SK-N-SH (cell line): Measurements from ENCODE around the gene GAB2. TPM values are rescaled to one million over a fixed set of nuclear protein-coding genes. Genes with fewer than 3 reads are reported as not detected.

Experiments used
- CTCF ChIA-PET: fragments of 300-600, 350-600 bp; formaldehyde crosslinking; extraction: SDS; loops from one replicate; lab custom pipeline; 2021; lab: Yijun Ruan, JAX
- POLR2A ChIA-PET: fragments of 350-600 bp; sonication (Branson Sonifier 250); formaldehyde crosslinking; extraction: SDS; loops from one replicate; lab custom pipeline; 2020; ENCODE audit warnings: antibody characterized with exemption, inconsistent platforms; lab: Yijun Ruan, JAX
- DNase-seq: peaks from one replicate; pipeline ENCODE4 v3.0.0; 2012
- H2AFZ ChIP-seq: fragments of 200-600 bp; sonication (generic); 2 replicates; pipeline ENCODE4 v1.8.1; 2016; ENCODE audit warnings: antibody characterized with exemption, mild to moderate bottlenecking, low read depth
- H3F3A ChIP-seq: fragments of 200-600 bp; sonication (generic); replicated peaks from 2 replicates; pipeline ENCODE3; 2016; ENCODE audit warnings: antibody characterized with exemption, mild to moderate bottlenecking; ENCODE audit not compliant: insufficient read depth
- H3K27ac ChIP-seq, 2 experiments: fragments of 200-500 bp in 1 of 2; fragments of 200-600 bp in 1 of 2; sonication (Bioruptor generic) in 1 of 2; sonication (generic), shearing (Covaris generic) in 1 of 2; 2 replicates each; pipeline versions ENCODE4 v1.5.1 to v1.6.1; 2014 to 2016; ENCODE audit warnings: low read depth in 2 of 2, inconsistent platforms in 1 of 2, low read length in 1 of 2, mild to moderate bottlenecking in 1 of 2, mixed read lengths in 1 of 2
- H3K27me3 ChIP-seq: fragments of 200-600 bp; sonication (generic), shearing (Covaris generic); 2 replicates; pipeline ENCODE4 v1.6.1; 2016; ENCODE audit warnings: mixed run types; ENCODE audit not compliant: insufficient read depth
- H3K36me3 ChIP-seq, 2 experiments: fragments of 200-500 bp in 1 of 2; fragments of 200-600 bp in 1 of 2; sonication (Bioruptor generic) in 1 of 2; sonication (generic) in 1 of 2; replicated peaks in 1 of 2; 2 replicates each; pipeline versions ENCODE3 to v1.5.1; 2014 to 2016; ENCODE audit warnings: low read length in 1 of 2, mild to moderate bottlenecking in 1 of 2; ENCODE audit not compliant: insufficient read depth in 2 of 2, control insufficient read depth in 1 of 2
- H3K4me1 ChIP-seq, 2 experiments: fragments of 200-500 bp in 1 of 2; fragments of 200-600 bp in 1 of 2; sonication (Bioruptor generic) in 1 of 2; sonication (generic), shearing (Covaris generic) in 1 of 2; 2 replicates each; pipeline versions ENCODE4 v1.5.1 to v1.6.1; 2014 to 2016; ENCODE audit warnings: low read depth in 1 of 2, low read length in 1 of 2, mixed run types in 1 of 2; ENCODE audit not compliant: insufficient read depth in 2 of 2, control insufficient read depth in 1 of 2
- H3K4me2 ChIP-seq: fragments of 200-600 bp; sonication (generic), shearing (Covaris generic); 2 replicates; pipeline ENCODE4 v1.6.1; 2017; ENCODE audit warnings: mixed run types
- H3K4me3 ChIP-seq, 2 experiments: fragments of 200-500 bp in 1 of 2; fragments of 200-600 bp in 1 of 2; sonication (Bioruptor generic) in 1 of 2; sonication (generic), shearing (Covaris generic) in 1 of 2; 2 replicates each; pipeline versions ENCODE4 v1.5.1 to v1.8.1; 2014 to 2016; ENCODE audit warnings: low read depth in 2 of 2, inconsistent platforms in 1 of 2, low read length in 1 of 2, mild to moderate bottlenecking in 1 of 2, mixed read lengths in 1 of 2, moderate library complexity in 1 of 2
- H3K79me2 ChIP-seq: fragments of 200-600 bp; sonication (generic); 2 replicates; pipeline ENCODE4 v1.8.1; 2017; ENCODE audit warnings: mild to moderate bottlenecking; ENCODE audit not compliant: insufficient read depth
- H3K9ac ChIP-seq: fragments of 200-600 bp; sonication (generic); 2 replicates; pipeline ENCODE4 v1.6.1; 2017; ENCODE audit warnings: mixed run types
- H3K9me2 ChIP-seq: fragments of 200-600 bp; sonication (generic); 2 replicates; pipeline ENCODE4 v1.6.1; 2017; ENCODE audit warnings: mixed run types
- H3K9me3 ChIP-seq: fragments of 200-600 bp; sonication (generic); 2 replicates; pipeline ENCODE4 v1.6.1; 2017; ENCODE audit warnings: mixed run types, mild to moderate bottlenecking, moderate library complexity
- H4K20me1 ChIP-seq: fragments of 200-600 bp; sonication (generic); 2 replicates; pipeline ENCODE4 v1.6.1; 2017; ENCODE audit warnings: mild to moderate bottlenecking, mixed run types; ENCODE audit not compliant: insufficient read depth
- CHD2 ChIP-seq: fragments of 150-350 bp; IDR thresholded peaks from 2 replicates; pipeline ENCODE4 v1.6.1; 2018; ENCODE audit warnings: low read length; ENCODE audit not compliant: partially characterized antibody
- EP300 ChIP-seq, 2 experiments: IDR thresholded peaks; 2 replicates each; pipeline versions ENCODE4 v1.4.0 to v1.6.1; 2012; ENCODE audit warnings: borderline replicate concordance in 1 of 2, low read depth in 1 of 2, low read length in 1 of 2
- EZH2phosphoT487 ChIP-seq: fragments of 200-600 bp; sonication (generic); IDR thresholded peaks from 2 replicates; pipeline ENCODE4 v1.6.1; 2017; ENCODE audit warnings: low read depth, mixed run types, mild to moderate bottlenecking, antibody characterized with exemption, moderate library complexity, borderline replicate concordance
- FOXM1 ChIP-seq: IDR thresholded peaks from 2 replicates; pipeline ENCODE4 v1.4.0; 2012; ENCODE audit warnings: low read depth, mild to moderate bottlenecking
- GATA2 ChIP-seq: sonication (generic); formaldehyde crosslinking; IDR thresholded peaks from 2 replicates; pipeline ENCODE4 v1.5.0; 2020; ENCODE audit warnings: mild to moderate bottlenecking, missing genetic modification reagents
- MEF2A ChIP-seq: IDR thresholded peaks from 2 replicates; pipeline ENCODE4 v1.4.0; 2012; ENCODE audit warnings: low read depth, borderline replicate concordance
- MXI1 ChIP-seq: IDR thresholded peaks from 2 replicates; pipeline ENCODE4 v1.6.1; 2012; ENCODE audit warnings: mild to moderate bottlenecking, low read depth, low read length, improper control_type of control experiment
- NFIC ChIP-seq: IDR thresholded peaks from 2 replicates; pipeline ENCODE4 v1.4.0; 2012; ENCODE audit warnings: borderline replicate concordance
- NRF1 ChIP-seq: IDR thresholded peaks from 2 replicates; pipeline ENCODE4 v1.6.1; 2012; ENCODE audit warnings: low read depth, mild to moderate bottlenecking, low read length
- RCOR1 ChIP-seq: fragments of 150-350 bp; IDR thresholded peaks from 2 replicates; pipeline ENCODE4 v1.6.1; 2017; ENCODE audit warnings: antibody characterized with exemption, low read length
- RFX5 ChIP-seq: IDR thresholded peaks from 2 replicates; pipeline ENCODE4 v1.6.1; 2012; ENCODE audit warnings: mild to moderate bottlenecking, improper control_type of control experiment, low read length
- RXRA ChIP-seq: IDR thresholded peaks from 2 replicates; pipeline ENCODE4 v1.4.0; 2012; ENCODE audit warnings: low read depth, mild to moderate bottlenecking, borderline replicate concordance
- TEAD4 ChIP-seq: IDR thresholded peaks from 2 replicates; pipeline ENCODE4 v1.4.0; 2012; ENCODE audit warnings: mild to moderate bottlenecking, borderline replicate concordance; ENCODE audit not compliant: insufficient read depth
- YY1 ChIP-seq: IDR thresholded peaks from 2 replicates; pipeline ENCODE4 v1.4.0; 2012; ENCODE audit warnings: low read depth, mild to moderate bottlenecking
- WGBS: methylation state at CpG from one replicate; pipeline ENCODE4 v1.1.6; 2017; ENCODE audit warnings: low lambda C conversion rate; 5-methylcytosine and 5-hydroxymethylcytosine counted together
- polyA plus RNA-seq, 3 experiments: library from polyadenylated mRNA; depleted of rRNA; stranded (reverse); fragments of >200 nt; gene quantifications; 2 replicates each; pipeline ENCODE4 v1.2.3, GENCODE V29; 2012
- TF ChIP-seq, protein P1 (sequence below): IDR thresholded peaks from 2 replicates; pipeline ENCODE4 v1.4.0; 2012; ENCODE audit warnings: low read depth, borderline replicate concordance
- TF ChIP-seq, protein P2 (sequence below): IDR thresholded peaks from 2 replicates; pipeline ENCODE4 v1.6.1; 2012; ENCODE audit warnings: mild to moderate bottlenecking, low read depth, low read length, moderate library complexity
- TF ChIP-seq, protein P3 (sequence below): IDR thresholded peaks from 2 replicates; pipeline ENCODE4 v1.4.0; 2012; ENCODE audit warnings: low read depth, borderline replicate concordance
- TF ChIP-seq, protein P4 (sequence below): fragments of 150-350 bp; IDR thresholded peaks from 2 replicates; pipeline ENCODE4 v1.6.1; 2016; ENCODE audit warnings: mild to moderate bottlenecking, low read depth, low read length
- TF ChIP-seq, protein P5 (sequence below): fragments of 200-600 bp; sonication (generic); IDR thresholded peaks from 2 replicates; pipeline ENCODE4 v1.6.1; 2017; ENCODE audit warnings: antibody characterized with exemption, mild to moderate bottlenecking, moderate library complexity

Gene GAB2
- polyA plus RNA-seq, 1 of the 3 experiments (the other 2 are of a cell fraction) = 5.6 TPM

DNA sequence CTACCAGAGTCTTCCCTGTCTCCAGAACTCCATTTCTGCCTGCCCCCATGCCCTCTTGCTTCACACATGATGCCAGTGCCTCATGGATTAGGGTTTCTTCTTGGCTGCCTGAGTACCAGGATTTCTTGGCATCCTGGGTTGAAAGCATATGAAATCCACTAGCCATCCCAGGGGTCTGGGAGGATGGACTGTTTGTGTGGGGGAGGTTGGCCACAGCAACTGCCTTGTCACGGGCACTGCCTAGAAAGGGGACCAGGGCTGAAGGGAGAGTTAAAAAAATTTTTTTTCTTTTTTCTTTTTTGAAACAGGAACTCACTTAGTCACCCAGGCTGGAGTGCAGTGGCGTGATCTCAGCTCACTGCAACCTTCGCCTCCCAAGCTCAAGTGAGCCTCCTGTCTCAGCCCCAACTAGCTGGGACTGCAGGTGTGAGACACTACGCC is 224.7 kb downstream of the GAB2 start (continued):
- TF ChIP-seq, protein P1, sequence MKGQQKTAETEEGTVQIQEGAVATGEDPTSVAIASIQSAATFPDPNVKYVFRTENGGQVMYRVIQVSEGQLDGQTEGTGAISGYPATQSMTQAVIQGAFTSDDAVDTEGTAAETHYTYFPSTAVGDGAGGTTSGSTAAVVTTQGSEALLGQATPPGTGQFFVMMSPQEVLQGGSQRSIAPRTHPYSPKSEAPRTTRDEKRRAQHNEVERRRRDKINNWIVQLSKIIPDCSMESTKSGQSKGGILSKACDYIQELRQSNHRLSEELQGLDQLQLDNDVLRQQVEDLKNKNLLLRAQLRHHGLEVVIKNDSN = no peak
- TF ChIP-seq CHD2 (no peak), NRF1 (no peak), EZH2phosphoT487 (no peak), GATA2 (CRISPR knock-in tag) (no peak)
- TF ChIP-seq, all 33 proteins: peak for 0

DNA sequence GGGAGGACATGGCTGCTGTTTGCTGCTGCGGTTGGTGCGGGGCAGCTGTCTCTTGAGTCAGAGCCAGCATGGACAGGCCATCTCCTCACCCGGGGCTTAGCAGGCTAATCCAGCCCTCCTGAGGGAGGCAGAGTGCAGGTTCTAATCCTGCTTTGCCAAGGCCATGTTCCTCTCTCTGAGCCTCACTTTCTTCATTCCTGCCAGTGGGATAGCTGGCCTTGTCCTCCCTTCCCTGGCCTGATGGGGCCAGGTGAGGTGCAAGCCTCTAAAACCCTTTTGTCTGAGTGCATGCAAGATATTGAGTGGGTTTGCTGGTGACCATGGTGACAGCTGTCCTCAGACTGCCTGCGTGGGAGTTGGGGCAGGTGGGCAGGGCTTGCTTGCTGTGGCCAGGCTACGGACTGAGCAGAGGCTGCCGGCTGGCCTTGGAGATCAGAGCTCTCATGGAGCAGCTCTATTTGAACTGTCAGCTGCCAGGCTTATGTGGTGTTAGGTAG is 225.3 kb downstream of the GAB2 start:
- no peak for DNase-seq
- Histone ChIP-seq H3K4me1 (peaks cover 11 to 29% of the 10 kb centered on the region in 2 experiments; a peak in 3 of 4 replicates), H3K9ac (no peak overlapping the region), H3K9me3 (no peaks in the 10 kb centered on the region), H3K27ac (no peak overlapping the region), H3K79me2 (peaks cover 63% of the 10 kb centered on the region), H3K36me3 (no peaks in the 10 kb centered on the region), H3K9me2 (no peaks in the 10 kb centered on the region), H3K27me3 (no peaks in the 10 kb centered on the region), H4K20me1 (0 out of 2 replicates have a peak, but pooled peaks cover 10% of the 10 kb centered on the region), H2AFZ (no peak overlapping the region), H3F3A (no peaks in the 10 kb centered on the region), H3K4me3 (no peak overlapping the region), H3K4me2 (no peak overlapping the region)
- CTCF ChIA-PET = no interaction called here
- POLR2A ChIA-PET = no interaction called here
- WGBS = 97% methylated on average over 5 of the region's 6 CpGs
- TF ChIP-seq RFX5 (no peak), RXRA (no peak), YY1 (no peak), EP300 (IDR thresholded peaks at IDR 0.05; ENCODE audit: borderline replicate concordance in 1 of 2, low read depth in 1 of 2, low read length in 1 of 2) (no peak), NRF1 (no peak), MEF2A (no peak), MXI1 (no peak), CHD2 (no peak), FOXM1 (no peak), RCOR1 (no peak), NFIC (no peak), TEAD4 (no peak), GATA2 (CRISPR knock-in tag) (no peak)
- TF ChIP-seq, protein P2, sequence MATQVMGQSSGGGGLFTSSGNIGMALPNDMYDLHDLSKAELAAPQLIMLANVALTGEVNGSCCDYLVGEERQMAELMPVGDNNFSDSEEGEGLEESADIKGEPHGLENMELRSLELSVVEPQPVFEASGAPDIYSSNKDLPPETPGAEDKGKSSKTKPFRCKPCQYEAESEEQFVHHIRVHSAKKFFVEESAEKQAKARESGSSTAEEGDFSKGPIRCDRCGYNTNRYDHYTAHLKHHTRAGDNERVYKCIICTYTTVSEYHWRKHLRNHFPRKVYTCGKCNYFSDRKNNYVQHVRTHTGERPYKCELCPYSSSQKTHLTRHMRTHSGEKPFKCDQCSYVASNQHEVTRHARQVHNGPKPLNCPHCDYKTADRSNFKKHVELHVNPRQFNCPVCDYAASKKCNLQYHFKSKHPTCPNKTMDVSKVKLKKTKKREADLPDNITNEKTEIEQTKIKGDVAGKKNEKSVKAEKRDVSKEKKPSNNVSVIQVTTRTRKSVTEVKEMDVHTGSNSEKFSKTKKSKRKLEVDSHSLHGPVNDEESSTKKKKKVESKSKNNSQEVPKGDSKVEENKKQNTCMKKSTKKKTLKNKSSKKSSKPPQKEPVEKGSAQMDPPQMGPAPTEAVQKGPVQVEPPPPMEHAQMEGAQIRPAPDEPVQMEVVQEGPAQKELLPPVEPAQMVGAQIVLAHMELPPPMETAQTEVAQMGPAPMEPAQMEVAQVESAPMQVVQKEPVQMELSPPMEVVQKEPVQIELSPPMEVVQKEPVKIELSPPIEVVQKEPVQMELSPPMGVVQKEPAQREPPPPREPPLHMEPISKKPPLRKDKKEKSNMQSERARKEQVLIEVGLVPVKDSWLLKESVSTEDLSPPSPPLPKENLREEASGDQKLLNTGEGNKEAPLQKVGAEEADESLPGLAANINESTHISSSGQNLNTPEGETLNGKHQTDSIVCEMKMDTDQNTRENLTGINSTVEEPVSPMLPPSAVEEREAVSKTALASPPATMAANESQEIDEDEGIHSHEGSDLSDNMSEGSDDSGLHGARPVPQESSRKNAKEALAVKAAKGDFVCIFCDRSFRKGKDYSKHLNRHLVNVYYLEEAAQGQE = no peak
- TF ChIP-seq, protein P1 = no peak
- TF ChIP-seq, protein P3, sequence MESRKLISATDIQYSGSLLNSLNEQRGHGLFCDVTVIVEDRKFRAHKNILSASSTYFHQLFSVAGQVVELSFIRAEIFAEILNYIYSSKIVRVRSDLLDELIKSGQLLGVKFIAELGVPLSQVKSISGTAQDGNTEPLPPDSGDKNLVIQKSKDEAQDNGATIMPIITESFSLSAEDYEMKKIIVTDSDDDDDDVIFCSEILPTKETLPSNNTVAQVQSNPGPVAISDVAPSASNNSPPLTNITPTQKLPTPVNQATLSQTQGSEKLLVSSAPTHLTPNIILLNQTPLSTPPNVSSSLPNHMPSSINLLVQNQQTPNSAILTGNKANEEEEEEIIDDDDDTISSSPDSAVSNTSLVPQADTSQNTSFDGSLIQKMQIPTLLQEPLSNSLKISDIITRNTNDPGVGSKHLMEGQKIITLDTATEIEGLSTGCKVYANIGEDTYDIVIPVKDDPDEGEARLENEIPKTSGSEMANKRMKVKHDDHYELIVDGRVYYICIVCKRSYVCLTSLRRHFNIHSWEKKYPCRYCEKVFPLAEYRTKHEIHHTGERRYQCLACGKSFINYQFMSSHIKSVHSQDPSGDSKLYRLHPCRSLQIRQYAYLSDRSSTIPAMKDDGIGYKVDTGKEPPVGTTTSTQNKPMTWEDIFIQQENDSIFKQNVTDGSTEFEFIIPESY = no peak
- TF ChIP-seq, protein P4, sequence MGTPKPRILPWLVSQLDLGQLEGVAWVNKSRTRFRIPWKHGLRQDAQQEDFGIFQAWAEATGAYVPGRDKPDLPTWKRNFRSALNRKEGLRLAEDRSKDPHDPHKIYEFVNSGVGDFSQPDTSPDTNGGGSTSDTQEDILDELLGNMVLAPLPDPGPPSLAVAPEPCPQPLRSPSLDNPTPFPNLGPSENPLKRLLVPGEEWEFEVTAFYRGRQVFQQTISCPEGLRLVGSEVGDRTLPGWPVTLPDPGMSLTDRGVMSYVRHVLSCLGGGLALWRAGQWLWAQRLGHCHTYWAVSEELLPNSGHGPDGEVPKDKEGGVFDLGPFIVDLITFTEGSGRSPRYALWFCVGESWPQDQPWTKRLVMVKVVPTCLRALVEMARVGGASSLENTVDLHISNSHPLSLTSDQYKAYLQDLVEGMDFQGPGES = no peak
- TF ChIP-seq, protein P5, sequence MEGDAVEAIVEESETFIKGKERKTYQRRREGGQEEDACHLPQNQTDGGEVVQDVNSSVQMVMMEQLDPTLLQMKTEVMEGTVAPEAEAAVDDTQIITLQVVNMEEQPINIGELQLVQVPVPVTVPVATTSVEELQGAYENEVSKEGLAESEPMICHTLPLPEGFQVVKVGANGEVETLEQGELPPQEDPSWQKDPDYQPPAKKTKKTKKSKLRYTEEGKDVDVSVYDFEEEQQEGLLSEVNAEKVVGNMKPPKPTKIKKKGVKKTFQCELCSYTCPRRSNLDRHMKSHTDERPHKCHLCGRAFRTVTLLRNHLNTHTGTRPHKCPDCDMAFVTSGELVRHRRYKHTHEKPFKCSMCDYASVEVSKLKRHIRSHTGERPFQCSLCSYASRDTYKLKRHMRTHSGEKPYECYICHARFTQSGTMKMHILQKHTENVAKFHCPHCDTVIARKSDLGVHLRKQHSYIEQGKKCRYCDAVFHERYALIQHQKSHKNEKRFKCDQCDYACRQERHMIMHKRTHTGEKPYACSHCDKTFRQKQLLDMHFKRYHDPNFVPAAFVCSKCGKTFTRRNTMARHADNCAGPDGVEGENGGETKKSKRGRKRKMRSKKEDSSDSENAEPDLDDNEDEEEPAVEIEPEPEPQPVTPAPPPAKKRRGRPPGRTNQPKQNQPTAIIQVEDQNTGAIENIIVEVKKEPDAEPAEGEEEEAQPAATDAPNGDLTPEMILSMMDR = no peak
